ENCODE results near the gene RNF220. TPM values are rescaled to one million over a fixed set of nuclear protein-coding genes. Genes with fewer than 3 reads are reported as not detected.
"Not testable (repeated sequence)": the region's sequence is repeated elsewhere in the genome, so short reads cannot be mapped to it uniquely, and the experiment has no call there.

Gene RNF220
- total RNA-seq, 1 donor from 2014 or later = 21.5 TPM

DNA sequence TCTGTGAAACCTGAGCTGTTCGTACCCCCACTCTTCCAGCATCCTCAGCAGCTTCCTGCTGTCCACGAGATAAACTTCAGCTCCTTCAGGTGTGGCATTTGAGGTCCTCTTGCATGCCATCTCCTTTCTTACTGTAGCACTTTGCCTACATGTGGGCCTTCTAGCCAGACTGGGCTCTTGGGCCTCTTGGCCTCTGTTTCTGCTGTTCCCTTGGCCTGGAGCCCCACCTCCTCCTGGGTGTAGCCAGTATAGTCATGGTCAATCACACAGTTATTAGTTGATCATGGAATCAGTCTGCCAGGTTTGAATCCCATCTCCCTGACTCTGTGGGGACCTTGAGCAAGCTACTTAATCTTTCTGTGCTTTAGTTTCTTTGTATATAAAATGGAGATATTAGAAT lies 242.8 kb downstream of the RNF220 start:
- ATAC-seq (no peak), DNase-seq (ENCODE audit: low spot score) (no peak)

DNA sequence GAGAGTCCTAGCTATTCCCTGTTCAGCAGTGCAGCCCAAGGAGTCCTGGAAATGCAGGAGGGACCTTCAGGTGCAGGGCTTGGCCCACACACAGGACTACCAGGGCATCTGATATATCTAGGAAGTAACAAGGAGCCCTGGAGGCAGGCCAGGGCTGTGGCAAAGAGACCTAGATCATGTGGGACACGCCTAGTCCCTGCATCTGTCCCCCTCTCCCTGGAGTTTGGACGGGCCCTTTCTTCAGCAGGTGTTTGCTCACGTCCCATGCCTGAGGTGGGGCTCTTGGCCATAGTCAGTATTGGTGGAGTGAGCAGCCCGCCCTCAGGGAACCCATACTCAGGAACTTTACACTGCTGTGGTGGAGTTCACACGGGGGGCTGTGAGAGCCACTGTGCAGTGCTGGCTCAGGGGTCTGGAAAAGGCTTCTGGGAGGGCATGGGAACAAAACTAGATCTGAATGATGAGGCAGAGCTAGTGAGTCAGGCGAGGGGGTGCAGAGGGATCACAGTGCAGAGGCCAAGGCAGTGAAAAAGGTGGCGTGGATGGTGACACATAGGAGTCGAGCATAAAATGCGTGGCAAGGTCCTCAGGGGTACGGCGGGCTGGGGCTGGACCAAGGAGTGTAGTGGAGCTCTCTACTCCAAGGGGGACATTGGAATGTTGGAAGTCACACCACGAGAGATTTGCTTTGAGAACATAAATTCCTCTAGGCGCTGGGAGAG lies 243.6 kb downstream of the RNF220 start:
- DNase-seq (ENCODE audit: low spot score) = no peak
- no peak for ATAC-seq

DNA sequence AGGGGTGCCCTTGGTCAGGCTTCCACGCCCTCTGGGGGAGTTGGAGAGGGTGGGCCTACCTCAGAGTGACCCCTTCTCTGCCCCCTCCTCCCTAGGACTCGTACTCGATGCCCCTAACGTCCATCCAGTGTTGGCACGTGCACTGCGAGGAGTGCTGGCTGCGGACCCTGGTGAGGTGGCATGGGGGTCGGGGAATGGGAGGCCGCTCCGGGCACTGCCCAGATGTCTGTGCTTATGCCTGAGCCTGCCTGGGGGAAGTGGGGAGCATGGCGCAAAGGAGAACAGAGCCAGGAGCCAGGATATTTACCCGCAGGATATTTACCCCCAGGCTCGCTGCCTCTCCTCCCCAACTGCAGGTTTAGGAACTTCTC lies 244.7 kb downstream of the RNF220 start:
- no peak for DNase-seq (ENCODE audit: low spot score)
- no peak for ATAC-seq

DNA sequence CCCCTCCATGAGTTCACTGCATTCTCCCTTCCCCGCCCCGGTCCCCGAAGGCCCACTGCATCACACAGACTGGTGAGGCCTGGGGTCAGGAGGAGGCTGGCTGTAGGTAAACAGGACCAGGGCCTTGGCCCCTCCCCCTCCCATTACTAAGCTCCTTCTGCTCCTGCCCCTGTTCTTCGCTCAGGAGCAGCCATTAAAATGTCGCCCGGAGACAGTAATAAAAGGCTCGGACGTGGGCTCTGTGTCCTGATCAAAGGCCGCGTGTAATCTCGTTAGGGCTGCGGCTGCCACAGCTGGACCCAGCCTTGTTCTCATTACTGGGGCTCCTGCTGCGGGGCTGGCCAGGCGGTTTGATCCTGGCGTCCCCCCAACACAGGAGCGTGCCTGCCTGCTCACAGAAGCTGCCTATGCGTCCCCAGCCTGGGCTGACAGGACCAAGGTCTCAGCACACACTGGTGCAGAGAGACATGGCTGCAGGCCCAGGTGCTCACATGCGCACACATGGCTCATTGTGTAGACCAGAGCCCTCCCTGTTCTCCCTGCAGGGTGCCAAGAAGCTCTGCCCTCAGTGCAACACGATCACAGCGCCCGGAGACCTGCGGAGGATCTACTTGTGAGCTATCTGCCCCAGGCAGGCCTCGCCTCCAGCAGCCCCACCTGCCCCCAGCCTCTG lies 245.2 kb downstream of the RNF220 start:
- peak; percentile 70 for ATAC-seq
- DNase-seq (ENCODE audit: low spot score) = peak; percentile 80

DNA sequence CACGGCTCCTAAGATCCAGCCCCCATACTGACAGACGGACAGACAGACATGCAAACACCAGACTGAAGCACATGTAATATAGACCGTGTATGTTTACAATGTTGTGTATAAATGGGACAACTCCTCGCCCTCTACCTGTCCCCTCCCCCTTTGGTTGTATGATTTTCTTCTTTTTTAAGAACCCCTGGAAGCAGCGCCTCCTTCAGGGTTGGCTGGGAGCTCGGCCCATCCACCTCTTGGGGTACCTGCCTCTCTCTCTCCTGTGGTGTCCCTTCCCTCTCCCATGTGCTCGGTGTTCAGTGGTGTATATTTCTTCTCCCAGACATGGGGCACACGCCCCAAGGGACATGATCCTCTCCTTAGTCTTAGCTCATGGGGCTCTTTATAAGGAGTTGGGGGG lies 246.0 kb downstream of the RNF220 start:
- no peak for ATAC-seq
- no peak for DNase-seq (ENCODE audit: low spot score)

DNA sequence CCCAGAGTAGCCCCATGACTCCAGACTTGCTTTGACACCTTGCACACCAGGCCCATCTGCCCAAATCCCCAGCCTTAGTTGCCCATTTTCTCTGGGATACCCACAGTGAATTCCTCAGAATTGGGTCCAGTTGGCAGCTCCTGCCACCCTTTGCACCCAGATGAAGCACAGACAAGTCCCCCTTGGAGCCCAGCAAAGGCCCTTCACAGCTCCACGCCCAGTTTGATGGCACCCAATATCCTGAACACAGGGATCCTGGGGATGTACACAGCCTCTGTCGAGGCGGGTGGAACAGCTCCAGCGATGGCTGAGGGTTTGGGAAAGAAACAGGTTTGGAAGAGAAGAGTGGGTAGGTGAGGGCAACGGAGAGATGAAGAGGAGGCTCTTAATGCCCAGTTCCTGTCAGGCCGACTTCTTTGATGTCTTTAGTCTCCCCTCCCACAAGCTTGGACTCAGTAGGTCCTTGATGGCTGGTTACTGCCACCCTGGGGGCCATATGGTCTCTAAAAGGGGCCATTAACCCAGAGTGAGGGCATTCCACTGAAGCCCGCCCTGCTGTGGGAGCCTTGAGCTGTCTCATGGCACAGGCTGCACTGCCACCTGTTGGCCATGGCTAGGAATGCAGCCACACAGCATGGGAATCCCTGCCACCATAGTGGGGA lies 247.5 kb downstream of the RNF220 start:
- DNase-seq (ENCODE audit: low spot score) = peak; percentile 78

DNA sequence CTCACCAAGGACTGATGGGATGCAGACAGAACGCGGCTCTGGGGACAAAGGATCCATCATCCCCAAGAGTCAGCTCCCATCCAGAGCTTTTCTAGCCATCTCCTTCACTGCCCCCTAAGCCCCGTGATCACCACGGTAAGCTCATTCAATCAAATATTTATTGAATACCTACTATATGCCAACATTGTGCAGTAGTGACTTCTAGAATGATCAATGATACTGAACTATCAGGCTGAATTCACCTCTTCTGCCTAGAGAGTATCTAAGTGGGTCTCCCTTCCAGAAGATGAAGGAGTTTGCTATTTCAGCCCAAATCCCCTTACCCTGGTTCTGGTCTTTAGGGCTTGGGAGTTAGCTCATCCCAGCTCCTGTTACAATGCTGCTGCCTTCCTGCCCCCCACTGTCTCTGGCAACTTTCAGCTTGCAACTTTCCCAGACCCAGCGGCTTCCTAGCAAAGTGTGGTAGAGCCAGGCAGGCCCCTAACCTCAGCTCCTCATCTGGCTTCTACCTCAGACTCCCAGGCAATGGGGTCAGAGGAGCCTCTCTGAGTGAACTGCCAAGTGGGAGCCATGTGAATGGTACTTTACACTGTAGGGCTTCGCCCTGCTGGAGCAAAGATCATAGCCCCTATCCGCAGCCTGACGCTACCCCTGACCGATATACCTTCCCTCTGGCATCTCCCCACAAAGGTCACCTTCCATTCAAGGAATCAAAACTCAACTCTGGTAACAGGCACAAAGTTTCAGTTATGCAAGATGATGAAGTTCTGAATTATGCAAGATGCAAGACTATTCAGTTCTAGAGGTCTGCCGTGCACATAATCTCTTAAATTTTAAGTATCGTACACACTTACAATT lies 248.3 kb downstream of the RNF220 start:
- DNase-seq (ENCODE audit: low spot score) = no peak
- ATAC-seq = no peak

More for the DNA sequence above, 247.5 kb downstream of the RNF220 start:
- peak; percentile 81 for ATAC-seq

DNA sequence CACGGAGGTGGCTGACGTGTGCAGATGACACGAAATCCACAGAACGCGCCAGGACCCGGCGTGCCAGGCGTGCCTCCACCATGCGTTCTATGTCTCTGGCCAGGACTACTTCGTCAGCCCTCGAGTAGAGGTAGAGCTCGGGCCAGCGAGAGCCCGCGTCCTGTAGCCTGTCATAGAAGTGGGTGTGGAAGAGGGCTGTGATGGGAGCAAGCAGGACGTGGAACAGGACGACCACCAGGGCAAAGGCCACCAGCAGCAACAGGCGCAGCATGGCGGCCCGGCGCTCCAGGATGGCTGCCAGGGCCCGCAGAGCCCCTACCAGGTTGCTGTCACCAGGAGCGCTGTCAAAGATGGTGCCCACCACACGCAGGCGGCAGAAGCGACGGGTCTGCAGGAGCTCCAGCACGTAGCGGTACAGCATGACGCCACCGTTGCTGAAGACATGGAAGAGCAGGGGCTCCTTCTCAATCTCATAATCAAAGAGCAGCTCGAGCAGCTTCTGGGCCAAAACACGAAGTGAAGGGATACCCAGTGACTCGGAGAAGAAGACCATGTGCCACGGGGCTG lies 249.6 kb downstream of the RNF220 start:
- DNase-seq (ENCODE audit: low spot score) = no peak
- no peak for ATAC-seq

DNA sequence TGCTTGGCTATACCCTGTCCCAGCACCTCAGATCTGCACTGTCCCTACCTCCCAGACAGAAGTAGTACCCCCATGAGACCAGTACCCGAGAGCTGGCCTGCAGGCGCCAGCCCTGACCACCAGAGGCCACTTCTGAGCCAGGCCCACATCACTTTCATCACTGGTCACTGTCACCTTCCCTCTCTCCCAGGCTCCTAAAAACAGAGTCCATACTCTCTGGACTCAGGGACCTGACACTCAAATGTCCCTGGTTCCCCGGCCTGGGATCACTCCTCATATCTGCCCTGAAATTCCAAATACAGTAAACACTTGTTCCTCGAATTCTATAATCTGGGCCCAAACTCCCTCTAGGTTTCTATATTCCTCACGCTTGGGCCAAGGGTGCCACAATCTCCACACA lies 250.6 kb downstream of the RNF220 start:
- peak; percentile 71 for ATAC-seq
- DNase-seq (ENCODE audit: low spot score) = no peak

DNA sequence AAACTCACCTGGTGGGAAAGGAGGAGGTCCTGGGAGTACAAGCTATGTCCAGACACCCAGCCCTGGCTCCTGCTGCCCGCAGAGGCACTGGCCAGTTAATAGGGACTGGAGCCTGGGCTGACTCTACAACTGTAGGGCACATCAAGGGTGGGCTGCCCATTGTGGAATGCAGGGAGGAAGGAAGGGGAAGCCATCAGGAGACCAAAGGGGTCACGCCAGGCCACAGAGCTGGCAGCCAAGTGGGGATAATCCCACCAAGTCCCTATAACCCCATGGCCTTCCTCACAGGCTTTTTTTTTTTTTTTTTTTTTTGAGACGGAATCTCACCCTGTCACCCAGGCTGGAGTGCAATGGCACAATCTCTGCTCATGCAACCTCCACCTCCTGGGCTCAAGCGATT lies 254.5 kb downstream of the RNF220 start:
- ATAC-seq = no peak
- DNase-seq (ENCODE audit: low spot score) = no peak

DNA sequence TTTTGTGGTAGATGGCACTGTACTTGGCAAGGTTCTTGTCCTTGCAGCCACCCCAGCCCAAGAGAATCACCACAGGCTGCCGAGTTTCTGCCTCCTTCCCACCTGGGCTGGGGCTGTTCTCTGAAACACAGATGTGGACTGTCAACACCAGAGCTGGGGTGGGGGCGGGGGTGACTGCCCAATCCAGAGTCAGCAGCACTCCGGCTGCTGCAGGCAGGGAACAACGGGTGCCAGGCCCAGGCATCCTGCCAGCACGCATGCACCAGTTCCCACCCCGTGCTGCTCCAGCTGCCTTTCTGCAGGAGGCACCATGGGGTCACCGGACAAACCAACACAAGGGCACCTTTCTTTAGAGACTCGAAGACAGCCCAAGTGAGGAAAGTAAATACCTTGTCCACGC lies 255.1 kb downstream of the RNF220 start:
- peak; percentile 82 for ATAC-seq

DNA sequence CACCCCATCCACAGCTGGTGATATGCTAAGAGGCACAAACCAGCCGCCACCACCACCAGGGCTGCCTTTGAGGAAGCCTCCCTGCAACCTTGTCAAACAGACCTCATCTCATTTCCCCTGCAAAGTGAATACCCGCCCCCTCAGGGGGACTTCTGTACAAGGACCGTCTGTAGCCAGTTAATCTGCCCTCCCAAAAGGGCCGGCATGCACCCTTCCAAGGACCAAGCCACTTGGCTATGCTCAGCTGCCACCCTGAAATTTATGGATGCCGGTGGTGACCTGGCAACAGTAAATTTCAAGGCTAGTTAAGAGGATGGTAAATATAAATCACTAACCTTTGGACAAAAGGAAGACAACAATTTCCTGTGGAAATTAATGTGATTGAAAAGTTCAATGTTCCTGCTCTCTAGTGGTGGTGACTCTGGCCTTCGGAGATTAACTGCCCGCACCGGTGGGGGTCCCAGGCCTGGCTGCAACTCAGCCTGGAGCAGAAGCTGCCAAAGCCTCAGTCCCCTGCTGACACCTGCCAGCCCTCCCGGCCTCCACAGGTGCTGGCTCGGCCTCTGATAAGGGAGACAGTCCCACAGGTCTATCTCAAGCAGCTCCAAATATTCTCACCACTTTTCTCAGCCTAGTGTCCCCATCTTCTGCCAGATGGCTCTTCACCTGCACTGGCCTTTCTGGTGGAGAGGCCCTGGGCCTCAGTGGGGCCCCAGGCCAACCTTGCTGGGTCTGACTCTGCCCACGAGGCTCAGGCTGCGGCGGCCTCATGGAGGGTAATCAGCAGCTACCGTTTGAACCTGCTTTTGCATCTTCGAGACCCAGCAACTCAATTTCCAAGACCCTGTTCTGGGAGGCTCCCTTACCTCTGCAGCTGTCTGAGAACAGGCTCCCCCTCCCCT lies 257.0 kb downstream of the RNF220 start:
- ATAC-seq = peak; percentile 23
- no peak for DNase-seq (ENCODE audit: low spot score)

More for the DNA sequence above, 255.1 kb downstream of the RNF220 start:
- DNase-seq (ENCODE audit: low spot score) = peak; percentile 97

DNA sequence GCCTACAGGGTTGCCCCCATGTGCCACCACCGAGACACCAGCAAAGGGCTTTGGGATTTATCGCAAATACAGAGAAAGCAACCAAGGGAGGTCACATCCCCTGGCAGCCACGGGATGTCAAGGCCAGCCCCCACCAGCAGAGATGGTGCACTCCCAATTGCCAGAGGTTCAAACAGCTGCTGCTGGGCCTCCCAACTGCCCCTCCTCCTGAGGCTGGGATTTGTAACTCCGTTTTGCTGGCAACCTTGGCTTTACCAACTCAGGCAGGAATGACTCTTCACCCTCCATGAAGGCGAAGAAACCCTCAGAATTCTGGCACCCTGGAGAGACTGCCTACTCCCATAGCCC lies 257.6 kb downstream of the RNF220 start:
- DNase-seq (ENCODE audit: low spot score) (no peak), ATAC-seq (no peak)

DNA sequence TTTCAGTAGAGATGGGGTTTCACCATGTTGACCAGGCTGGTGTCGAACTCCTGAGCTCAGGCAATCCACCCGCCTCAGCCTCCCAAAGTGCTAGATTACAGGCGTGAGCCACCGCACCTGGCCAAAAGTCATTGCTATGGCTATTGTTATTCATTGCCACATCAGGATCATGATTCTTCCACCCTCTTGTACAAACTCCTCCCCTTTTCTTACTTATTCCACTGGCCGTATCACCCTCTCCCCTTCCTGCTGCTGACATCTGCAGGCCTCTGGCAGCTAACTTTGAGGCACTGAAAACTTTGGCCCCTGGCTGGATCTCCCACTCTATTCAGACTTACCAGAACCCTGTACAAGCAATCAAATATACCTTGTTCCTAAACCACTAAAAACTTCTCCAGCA lies 258.4 kb downstream of the RNF220 start:
- no peak for ATAC-seq

DNA sequence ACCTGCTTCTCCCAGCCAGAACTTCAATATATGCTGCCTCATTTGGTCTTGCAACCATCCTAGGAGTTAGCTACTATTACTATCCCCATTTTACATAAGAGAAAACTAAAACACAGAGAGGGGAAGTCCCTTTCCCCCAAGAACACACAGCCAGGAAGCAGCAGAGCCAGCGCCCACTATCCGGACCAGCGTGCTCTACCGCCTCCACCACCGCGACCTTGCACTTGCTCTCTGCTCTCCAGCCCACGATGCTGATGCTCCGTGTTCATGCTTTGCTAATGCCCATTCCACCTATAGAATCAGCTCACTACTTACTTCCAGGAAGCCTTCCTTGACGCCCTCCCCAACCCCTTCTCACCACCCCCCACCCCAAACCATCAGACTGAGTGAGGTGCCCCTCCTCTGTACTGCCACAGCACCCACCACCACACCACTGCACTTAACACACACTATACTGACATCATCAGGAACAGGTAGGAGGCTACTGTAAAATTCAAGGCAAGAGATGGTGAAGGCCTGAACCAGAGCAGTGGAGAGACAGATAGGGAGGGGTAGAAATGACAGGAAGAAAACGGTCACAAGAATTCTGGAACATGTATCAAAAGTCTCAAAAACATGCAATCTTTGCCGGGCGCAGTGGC lies 259.8 kb downstream of the RNF220 start:
- no peak for ATAC-seq
- no peak for DNase-seq (ENCODE audit: low spot score)

More for the DNA sequence above, 258.4 kb downstream of the RNF220 start:
- DNase-seq (ENCODE audit: low spot score) = no peak

DNA sequence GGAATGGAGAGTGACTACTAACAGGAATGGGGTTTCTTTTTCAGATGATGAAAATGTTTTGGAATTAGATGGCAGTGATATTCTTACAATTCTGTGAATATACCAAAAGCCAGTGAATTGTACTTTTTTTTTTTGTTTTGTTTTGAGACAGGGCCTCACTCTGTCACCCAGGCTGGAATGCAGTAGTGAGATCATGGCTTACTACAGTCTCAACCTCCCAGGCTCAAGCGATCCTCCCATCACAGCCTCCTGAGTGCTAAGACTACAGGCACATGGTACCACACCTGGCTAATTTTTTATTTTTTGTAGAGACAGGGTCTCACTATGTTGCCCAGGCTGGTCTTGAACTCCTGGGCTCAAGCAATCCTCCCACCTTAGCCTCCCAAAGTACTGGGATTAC lies 261.7 kb downstream of the RNF220 start:
- DNase-seq (ENCODE audit: low spot score); ATAC-seq: not testable (repeated sequence)

DNA sequence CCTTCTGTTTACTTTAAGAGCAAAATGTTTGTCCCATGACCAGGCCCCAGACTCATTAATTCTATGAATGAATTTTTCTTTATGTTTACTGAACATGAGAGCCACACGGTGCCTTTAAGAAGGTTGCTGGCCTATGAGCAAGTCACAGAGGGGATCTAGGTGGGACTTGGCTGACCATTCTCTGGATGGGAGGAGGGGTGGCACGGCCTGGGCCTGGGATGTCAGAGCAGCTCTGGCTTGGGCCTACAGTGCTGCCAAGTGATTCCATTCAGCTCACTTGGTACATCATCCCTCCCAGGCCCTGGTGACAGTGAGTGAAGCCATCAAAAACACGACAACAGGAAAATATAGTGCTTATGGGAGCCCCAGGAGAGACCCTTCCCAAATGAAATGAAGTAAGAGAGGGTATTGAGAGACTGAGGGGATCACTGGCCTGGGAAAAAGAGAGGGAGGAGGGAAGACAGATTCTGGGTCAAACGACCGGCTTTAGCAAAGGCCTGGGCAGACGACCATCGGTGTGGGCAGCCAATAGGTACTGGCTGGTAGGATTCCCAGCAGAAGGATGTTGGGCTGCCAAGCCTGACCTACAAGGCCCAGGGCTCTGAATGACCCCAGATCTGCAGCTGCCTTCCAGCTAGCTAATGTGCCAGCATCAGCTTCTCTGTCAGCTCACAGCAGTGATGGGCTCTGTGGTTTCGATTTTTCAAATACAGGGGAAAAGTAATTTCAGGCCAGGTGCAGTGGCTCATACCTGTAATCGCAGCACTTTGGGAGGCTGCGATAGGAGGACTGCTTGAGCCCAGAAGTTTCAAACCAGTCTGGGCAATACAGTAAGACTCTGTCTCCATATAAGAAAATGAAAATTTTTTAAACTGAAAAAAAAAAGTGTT lies 265.9 kb downstream of the RNF220 start:
- DNase-seq (ENCODE audit: low spot score) = no peak
- no peak for ATAC-seq

DNA sequence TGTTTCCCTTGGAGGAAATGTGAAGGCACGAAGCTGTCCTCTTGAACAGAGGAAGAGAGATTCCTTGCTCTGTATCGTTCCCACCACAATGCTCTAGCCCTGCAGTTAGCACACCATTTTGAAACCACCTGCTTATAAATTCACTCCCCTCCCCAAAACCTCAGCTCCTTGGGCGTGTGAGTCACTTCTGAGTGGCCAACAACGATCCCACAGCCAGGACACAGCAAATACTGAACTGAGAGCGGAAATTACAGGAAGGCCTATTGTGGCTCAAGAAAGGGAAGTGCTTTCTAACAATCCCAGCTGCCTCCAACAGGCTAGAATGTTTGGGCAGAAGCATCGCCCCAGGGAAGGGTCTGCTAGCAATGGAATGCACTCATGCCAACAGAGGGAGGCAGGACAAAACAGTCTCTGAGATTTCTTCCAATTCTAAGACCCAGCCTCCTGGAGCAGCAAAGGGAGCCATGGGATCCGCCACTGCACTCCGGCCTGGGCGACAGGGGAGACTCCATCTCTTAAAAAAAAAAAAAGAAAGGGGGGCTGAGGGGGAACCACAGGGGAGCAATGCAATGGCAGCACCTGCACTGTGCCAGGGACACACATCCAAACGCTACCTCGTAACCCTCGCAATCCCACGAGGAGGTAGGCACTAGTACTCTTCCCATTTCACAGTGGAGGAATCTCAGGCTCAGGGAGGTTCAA lies 267.4 kb downstream of the RNF220 start:
- DNase-seq (ENCODE audit: low spot score) = no peak
- ATAC-seq = no peak

Data from left lobe of liver (tissue), 2 donors.